HL-60 (cell line): ENCODE results near the gene SORCS1.

ENCODE experiments used
- DNase-seq, 2 experiments: peaks; one replicate each; pipeline ENCODE4 v3.0.0-alpha.2; 2010 to 2020; ENCODE audit warnings: low read depth in 1 of 2, low spot score in 1 of 2
- H3K27ac ChIP-seq: fragments of 250-450 bp; sonication (Bioruptor Pico); replicated peaks from 2 replicates; pipeline ENCODE4 v1.5.1; 2020; ENCODE audit warnings: mild to moderate bottlenecking, moderate library complexity
- H3K27me3 ChIP-seq: fragments of 250-450 bp; sonication (Bioruptor Pico); 2 replicates; pipeline ENCODE4 v1.5.1; 2021; ENCODE audit warnings: mild to moderate bottlenecking, moderate library complexity; ENCODE audit not compliant: insufficient read depth, poor library complexity, severe bottlenecking
- H3K4me3 ChIP-seq: replicated peaks from 2 replicates; pipeline ENCODE4 v1.5.1; 2011; ENCODE audit warnings: mild to moderate bottlenecking, control low read depth, low read length; ENCODE audit not compliant: insufficient read depth
- GABPA ChIP-seq: IDR thresholded peaks from 2 replicates; pipeline ENCODE4 v1.6.1; 2012; ENCODE audit warnings: low read depth
- POLR2AphosphoS5 ChIP-seq: IDR thresholded peaks from 2 replicates; pipeline ENCODE4 v1.6.1; 2012; ENCODE audit warnings: low read depth
- SPI1 ChIP-seq: IDR thresholded peaks from 2 replicates; pipeline ENCODE4 v1.6.1; 2012; ENCODE audit warnings: low read depth, mild to moderate bottlenecking, borderline replicate concordance
- TF ChIP-seq, protein P1 (sequence below): IDR thresholded peaks from 2 replicates; pipeline ENCODE4 v1.6.1; 2012; ENCODE audit warnings: low read depth; ENCODE audit not compliant: insufficient replicate concordance
- TF ChIP-seq, protein P2 (sequence below): IDR thresholded peaks from one replicate; pipeline ENCODE4 v1.5.1; 2011; ENCODE audit warnings: low read length, control low read depth, inconsistent platforms; ENCODE audit not compliant: insufficient read depth

SORCS1 gene

DNA sequence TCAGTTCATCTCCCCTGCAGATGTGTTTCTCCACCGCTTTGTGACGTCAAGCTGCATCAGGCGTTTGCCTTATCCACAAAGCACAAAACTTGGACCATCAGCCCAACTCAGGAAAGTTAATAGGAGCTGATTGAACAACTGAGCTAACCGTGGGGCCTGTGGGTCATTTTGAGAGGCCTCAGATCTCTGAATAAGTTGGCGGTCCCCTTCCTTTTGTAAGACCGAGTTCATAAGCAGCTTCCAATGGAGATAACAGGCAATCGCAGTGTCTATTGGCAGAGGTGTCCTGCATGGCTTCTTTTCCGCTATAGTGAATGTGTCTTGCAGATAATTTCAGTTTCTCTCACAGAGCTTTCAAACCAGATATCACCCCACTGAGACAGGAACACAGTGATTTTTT is 154.0 kb downstream of the SORCS1 start:
- Histone ChIP-seq H3K27ac (no peak overlapping the region), H3K27me3 (no peaks in the 10 kb centered on the region), H3K4me3 (no peak overlapping the region)
- no peak for DNase-seq
- no peak for TF ChIP-seq GABPA
- TF ChIP-seq POLR2AphosphoS5, result no peak
- TF ChIP-seq, protein P1, sequence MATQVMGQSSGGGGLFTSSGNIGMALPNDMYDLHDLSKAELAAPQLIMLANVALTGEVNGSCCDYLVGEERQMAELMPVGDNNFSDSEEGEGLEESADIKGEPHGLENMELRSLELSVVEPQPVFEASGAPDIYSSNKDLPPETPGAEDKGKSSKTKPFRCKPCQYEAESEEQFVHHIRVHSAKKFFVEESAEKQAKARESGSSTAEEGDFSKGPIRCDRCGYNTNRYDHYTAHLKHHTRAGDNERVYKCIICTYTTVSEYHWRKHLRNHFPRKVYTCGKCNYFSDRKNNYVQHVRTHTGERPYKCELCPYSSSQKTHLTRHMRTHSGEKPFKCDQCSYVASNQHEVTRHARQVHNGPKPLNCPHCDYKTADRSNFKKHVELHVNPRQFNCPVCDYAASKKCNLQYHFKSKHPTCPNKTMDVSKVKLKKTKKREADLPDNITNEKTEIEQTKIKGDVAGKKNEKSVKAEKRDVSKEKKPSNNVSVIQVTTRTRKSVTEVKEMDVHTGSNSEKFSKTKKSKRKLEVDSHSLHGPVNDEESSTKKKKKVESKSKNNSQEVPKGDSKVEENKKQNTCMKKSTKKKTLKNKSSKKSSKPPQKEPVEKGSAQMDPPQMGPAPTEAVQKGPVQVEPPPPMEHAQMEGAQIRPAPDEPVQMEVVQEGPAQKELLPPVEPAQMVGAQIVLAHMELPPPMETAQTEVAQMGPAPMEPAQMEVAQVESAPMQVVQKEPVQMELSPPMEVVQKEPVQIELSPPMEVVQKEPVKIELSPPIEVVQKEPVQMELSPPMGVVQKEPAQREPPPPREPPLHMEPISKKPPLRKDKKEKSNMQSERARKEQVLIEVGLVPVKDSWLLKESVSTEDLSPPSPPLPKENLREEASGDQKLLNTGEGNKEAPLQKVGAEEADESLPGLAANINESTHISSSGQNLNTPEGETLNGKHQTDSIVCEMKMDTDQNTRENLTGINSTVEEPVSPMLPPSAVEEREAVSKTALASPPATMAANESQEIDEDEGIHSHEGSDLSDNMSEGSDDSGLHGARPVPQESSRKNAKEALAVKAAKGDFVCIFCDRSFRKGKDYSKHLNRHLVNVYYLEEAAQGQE, result no peak
- no peak for TF ChIP-seq SPI1
- TF ChIP-seq, protein P2, sequence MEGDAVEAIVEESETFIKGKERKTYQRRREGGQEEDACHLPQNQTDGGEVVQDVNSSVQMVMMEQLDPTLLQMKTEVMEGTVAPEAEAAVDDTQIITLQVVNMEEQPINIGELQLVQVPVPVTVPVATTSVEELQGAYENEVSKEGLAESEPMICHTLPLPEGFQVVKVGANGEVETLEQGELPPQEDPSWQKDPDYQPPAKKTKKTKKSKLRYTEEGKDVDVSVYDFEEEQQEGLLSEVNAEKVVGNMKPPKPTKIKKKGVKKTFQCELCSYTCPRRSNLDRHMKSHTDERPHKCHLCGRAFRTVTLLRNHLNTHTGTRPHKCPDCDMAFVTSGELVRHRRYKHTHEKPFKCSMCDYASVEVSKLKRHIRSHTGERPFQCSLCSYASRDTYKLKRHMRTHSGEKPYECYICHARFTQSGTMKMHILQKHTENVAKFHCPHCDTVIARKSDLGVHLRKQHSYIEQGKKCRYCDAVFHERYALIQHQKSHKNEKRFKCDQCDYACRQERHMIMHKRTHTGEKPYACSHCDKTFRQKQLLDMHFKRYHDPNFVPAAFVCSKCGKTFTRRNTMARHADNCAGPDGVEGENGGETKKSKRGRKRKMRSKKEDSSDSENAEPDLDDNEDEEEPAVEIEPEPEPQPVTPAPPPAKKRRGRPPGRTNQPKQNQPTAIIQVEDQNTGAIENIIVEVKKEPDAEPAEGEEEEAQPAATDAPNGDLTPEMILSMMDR, result no peak

DNA sequence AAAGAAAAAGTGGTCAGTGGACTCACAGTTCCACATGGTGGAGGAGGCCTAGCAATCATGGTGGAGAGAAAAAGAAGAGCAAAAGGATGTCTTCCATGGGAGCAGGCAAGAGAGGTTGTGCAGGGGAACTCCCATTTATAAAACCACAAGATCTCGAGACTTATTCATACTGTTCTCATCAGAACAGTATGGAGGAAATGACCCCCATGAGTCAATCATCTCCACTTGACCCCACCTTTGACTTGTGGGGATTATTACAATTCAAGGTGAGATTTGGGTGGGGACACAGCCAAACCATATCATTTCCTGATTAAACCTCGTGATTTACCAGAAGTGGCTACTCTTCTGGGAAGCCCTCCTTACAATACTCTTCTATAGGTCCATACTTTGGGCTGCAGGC is 160.1 kb downstream of the SORCS1 start:
- no peak for DNase-seq
- TF ChIP-seq GABPA (no peak), POLR2AphosphoS5 (no peak)
- TF ChIP-seq, protein P2, result no peak
- H3K27me3 ChIP-seq, result no peaks in the 10 kb centered on the region
- no peak overlapping the region for H3K4me3 ChIP-seq
- no peak overlapping the region for H3K27ac ChIP-seq

DNA sequence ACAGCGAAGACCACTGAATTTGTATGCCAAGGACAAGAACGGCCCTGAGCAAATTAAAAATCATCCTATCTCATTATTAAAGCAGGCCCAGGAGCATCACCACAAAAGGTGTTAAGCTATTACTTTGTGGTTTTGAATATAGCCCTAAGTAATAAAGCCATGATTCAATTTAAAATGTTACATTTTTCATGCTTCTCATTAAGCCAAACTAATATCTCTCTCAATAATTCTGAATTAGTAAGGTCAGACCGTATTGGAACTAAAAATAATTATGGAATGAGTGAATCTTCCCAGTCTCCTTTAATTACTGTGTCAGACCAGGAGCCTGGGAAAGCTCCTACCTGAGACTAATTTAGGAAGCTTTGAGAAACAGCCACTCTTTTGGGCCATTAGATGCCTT is 162.4 kb downstream of the SORCS1 start:
- no peak for DNase-seq
- TF ChIP-seq POLR2AphosphoS5 (no peak), SPI1 (no peak), GABPA (no peak)
- TF ChIP-seq, protein P1, result no peak
- TF ChIP-seq, protein P2, result no peak
- Histone ChIP-seq H3K4me3 (no peak overlapping the region), H3K27ac (no peak overlapping the region), H3K27me3 (no peaks in the 10 kb centered on the region)

DNA sequence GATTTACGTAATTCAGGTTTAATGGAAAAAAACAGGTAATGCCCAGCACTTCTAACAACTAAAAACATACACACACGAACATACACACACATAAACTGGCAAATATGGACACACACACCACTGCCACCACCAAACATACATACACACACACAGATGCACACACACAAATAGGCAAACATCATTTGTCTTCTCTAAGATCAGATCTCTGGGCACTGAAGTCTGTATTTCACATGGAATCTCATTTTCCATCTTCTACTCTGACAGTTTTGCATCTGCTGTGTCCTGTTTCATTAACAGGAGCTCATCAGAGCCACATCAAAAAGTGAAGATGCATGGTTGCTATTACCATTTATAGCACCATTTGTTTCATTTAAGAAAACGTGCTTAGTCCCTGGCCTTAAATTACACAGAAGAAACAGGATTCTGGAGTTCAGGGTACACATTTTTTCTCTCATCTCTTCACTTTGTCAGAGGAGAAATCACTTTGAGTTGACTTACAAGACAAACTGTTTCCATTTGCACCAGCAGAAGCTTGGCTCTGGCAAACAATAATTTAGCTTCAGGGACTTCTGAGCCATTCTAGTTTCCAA is 165.3 kb downstream of the SORCS1 start:
- no peak overlapping the region for H3K4me3 ChIP-seq
- no peak overlapping the region for H3K27ac ChIP-seq
- no peak for DNase-seq
- H3K27me3 ChIP-seq, result no peaks in the 10 kb centered on the region
- TF ChIP-seq, protein P1, result no peak
- TF ChIP-seq, protein P2, result no peak
- TF ChIP-seq SPI1, result no peak
- no peak for TF ChIP-seq POLR2AphosphoS5
- no peak for TF ChIP-seq GABPA
